HepG2 (cell line): ENCODE measurements around the gene CLDN18. TPM values are rescaled to one million over a fixed set of nuclear protein-coding genes. Genes with fewer than 3 reads are reported as not detected.

ENCODE experiments used
- ATAC-seq: fragments of 200-7000 bp; cut with Tn5 transposase; 3 replicates; pipeline ENCODE4 v1.9.1; 2020; ENCODE audit warnings: mild to moderate bottlenecking, moderate library complexity
- BruUV-seq: library from RNA; stranded (reverse); fragments of 400-500 nt; replicated peaks from 2 replicates; lab custom pipeline; 2021; lab: Mats Ljungman, UMichigan
- CTCF ChIA-PET: fragments of 300-600 bp; formaldehyde crosslinking; extraction: SDS; loops from one replicate; lab custom pipeline; 2021; ENCODE audit warnings: low total read pairs, inconsistent platforms, low intra/inter-chr PET ratio; lab: Yijun Ruan, JAX
- POLR2A ChIA-PET: fragments of 350-600 bp; sonication (Branson Sonifier 250); formaldehyde crosslinking; loops from one replicate; lab custom pipeline; 2020; ENCODE audit warnings: antibody characterized with exemption, inconsistent platforms; lab: Yijun Ruan, JAX
- DNase-seq: peaks from one replicate; pipeline ENCODE4 v3.0.0-alpha.2; 2015; ENCODE audit warnings: low spot score
- FAIRE-seq: peaks from 3 replicates; lab custom pipeline; 2011; peaks lifted over from hg19 to GRCh38; lab: Jason Lieb, UNC
- H2AFZ ChIP-seq: one replicate; pipeline ENCODE4 v1.6.1; 2011; ENCODE audit warnings: low read length, inconsistent platforms
- H3K27ac ChIP-seq: fragments of 300-600 bp; 3 replicates; pipeline ENCODE4 v1.8.0; 2011; ENCODE audit warnings: mixed run types, mild to moderate bottlenecking, mixed read lengths, low read length, inconsistent platforms; ENCODE audit not compliant: insufficient read depth; ENCODE audit errors: extremely low read length
- H3K27me3 ChIP-seq, 2 experiments: fragments of 200-600 bp in 1 of 2; 2 replicates in 1 of 2; 3 replicates in 1 of 2; pipeline versions ENCODE4 v1.6.0 to v1.8.0; 2011; ENCODE audit warnings: low read length in 2 of 2, mild to moderate bottlenecking in 2 of 2, moderate library complexity in 2 of 2, inconsistent platforms in 1 of 2; ENCODE audit not compliant: insufficient read depth in 2 of 2, control insufficient read depth in 1 of 2
- H3K36me3 ChIP-seq, 2 experiments: fragments of 200-600 bp in 1 of 2; replicated peaks in 1 of 2; 2 replicates in 1 of 2; 3 replicates in 1 of 2; pipeline versions ENCODE4 v1.5.1 to v1.8.0; 2011; ENCODE audit warnings: low read length in 2 of 2, inconsistent platforms in 1 of 2; ENCODE audit not compliant: insufficient read depth in 2 of 2, control insufficient read depth in 1 of 2
- H3K4me1 ChIP-seq: 2 replicates; pipeline ENCODE4 v1.5.1; 2012; ENCODE audit warnings: low read length, inconsistent platforms; ENCODE audit not compliant: insufficient read depth
- H3K4me2 ChIP-seq: 2 replicates; pipeline ENCODE4 v1.6.0; 2011; ENCODE audit warnings: low read depth, low read length, inconsistent platforms
- H3K4me3 ChIP-seq, 3 experiments: fragments of 200-600 bp in 1 of 3; sonication (generic), shearing (Covaris generic) in 1 of 3; replicated peaks in 1 of 3; 2 replicates each; pipeline ENCODE4 v1.5.1; 2011 to 2016; ENCODE audit warnings: low read length in 3 of 3, inconsistent platforms in 2 of 3, low read depth in 2 of 3, mild to moderate bottlenecking in 2 of 3, control low read depth in 1 of 3, mixed read lengths in 1 of 3; ENCODE audit not compliant: insufficient read depth in 1 of 3
- H3K79me2 ChIP-seq: one replicate; pipeline ENCODE4 v1.6.1; 2011; ENCODE audit warnings: low read length, inconsistent platforms; ENCODE audit not compliant: insufficient read depth
- H3K9ac ChIP-seq: 2 replicates; pipeline ENCODE4 v1.6.0; 2011; ENCODE audit warnings: mild to moderate bottlenecking, low read depth, low read length, inconsistent platforms; ENCODE audit not compliant: insufficient read depth
- H3K9me3 ChIP-seq: 2 replicates; pipeline ENCODE4 v1.5.1; 2012; ENCODE audit warnings: mild to moderate bottlenecking, low read length
- H4K20me1 ChIP-seq: 2 replicates; pipeline ENCODE4 v1.6.0; 2011; ENCODE audit warnings: inconsistent platforms, mild to moderate bottlenecking, low read length, moderate library complexity; ENCODE audit not compliant: insufficient read depth
- CBX1 ChIP-seq: IDR thresholded peaks from one replicate; pipeline ENCODE4 v1.6.1; 2016; ENCODE audit warnings: antibody characterized with exemption, low read depth
- EHMT2 ChIP-seq: fragments of 200-600 bp; sonication (generic); IDR thresholded peaks from 2 replicates; pipeline ENCODE4 v1.7.0; 2017; ENCODE audit warnings: antibody characterized with exemption, low read depth, low read length, borderline replicate concordance
- ELF1 ChIP-seq: sonication (generic); formaldehyde crosslinking; IDR thresholded peaks from 2 replicates; pipeline ENCODE4 v1.4.0; 2020; ENCODE audit warnings: missing genetic modification reagents
- MZF1 ChIP-seq: sonication (generic); formaldehyde crosslinking; IDR thresholded peaks from 2 replicates; pipeline ENCODE4 v1.8.1; 2023; ENCODE audit warnings: mild to moderate bottlenecking, missing genetic modification reagents, borderline replicate concordance
- NKX3-1 ChIP-seq: sonication (generic); formaldehyde crosslinking; IDR thresholded peaks from 2 replicates; pipeline ENCODE4 v1.5.0; 2020; ENCODE audit warnings: missing genetic modification reagents
- RNF2 ChIP-seq: fragments of 450-650 bp; conservative IDR thresholded peaks from 2 replicates; pipeline ENCODE4 v1.6.1; 2016; ENCODE audit warnings: low read depth
- SMARCE1 ChIP-seq: fragments of 450-650 bp; IDR thresholded peaks from 2 replicates; pipeline ENCODE4 v1.6.1; 2017; ENCODE audit warnings: borderline replicate concordance
- TCF7 ChIP-seq: sonication (generic); IDR thresholded peaks from 2 replicates; pipeline ENCODE4 v1.6.1; 2016; ENCODE audit warnings: antibody characterized with exemption, low read depth
- ZFYVE20 ChIP-seq: sonication (generic); formaldehyde crosslinking; IDR thresholded peaks from 2 replicates; pipeline ENCODE4 v1.8.0; 2023; ENCODE audit warnings: low read depth, mild to moderate bottlenecking, moderate library complexity, missing genetic modification reagents, borderline replicate concordance
- ZMAT3 ChIP-seq: sonication (generic); formaldehyde crosslinking; conservative IDR thresholded peaks from 2 replicates; pipeline ENCODE4 v1.7.0; 2021; ENCODE audit warnings: missing genetic modification reagents
- ZNF143 ChIP-seq: sonication (generic); formaldehyde crosslinking; IDR thresholded peaks from 2 replicates; pipeline ENCODE4 v1.4.0; 2020; ENCODE audit warnings: missing genetic modification reagents
- ZNF451 ChIP-seq: sonication (generic); formaldehyde crosslinking; IDR thresholded peaks from 2 replicates; pipeline ENCODE4 v1.5.0; 2020; ENCODE audit warnings: mild to moderate bottlenecking, missing genetic modification reagents
- ZNF644 ChIP-seq: IDR thresholded peaks from 2 replicates; pipeline ENCODE4 v1.6.1; 2016; ENCODE audit warnings: low read depth
- ZNF878 ChIP-seq: sonication (generic); formaldehyde crosslinking; IDR thresholded peaks from 2 replicates; pipeline ENCODE4 v1.8.1; 2023; ENCODE audit warnings: mild to moderate bottlenecking, missing genetic modification reagents, moderate library complexity
- WGBS: methylation state at CpG from one replicate; pipeline ENCODE4 v1.1.6; 2017; ENCODE audit warnings: low lambda C conversion rate; 5-methylcytosine and 5-hydroxymethylcytosine counted together
- in situ Hi-C: cut with HindIII; loops from 2 replicates; pipeline ENCODE4 v1.10.0; 2017; ENCODE audit warnings: low pct_unique_long_range_greater_than_20kb; ENCODE audit not compliant: extremely low pct_ligation_motif_present
- intact Hi-C: fragments of 100-400 bp; cut with micrococcal nuclease; formaldehyde crosslinking; loops from one replicate; pipeline ENCODE4 v1.10.0; 2022; ENCODE audit not compliant: unreplicated experiment
- polyA plus RNA-seq, 8 experiments: library from polyadenylated mRNA; depleted of rRNA in 3 of 8; stranded (reverse) in 7 of 8; unstranded in 1 of 8; fragments of >200 nt; fragmentation: Illumina TruSeq in 4 of 8; extraction: Trizol in 4 of 8; gene quantifications; 2 replicates each; pipeline versions ENCODE4 v1.2.1 to v1.2.3, GENCODE V29; 2011 to 2016; ENCODE audit warnings: low read depth in 4 of 8, missing spikeins in 1 of 8, mixed read lengths in 1 of 8; ENCODE audit not compliant: insufficient read depth in 1 of 8
- total RNA-seq, 5 experiments: library from RNA; depleted of rRNA; stranded (reverse); fragments of >200 nt; fragmentation: Illumina TruSeq; extraction: Trizol; gene quantifications; 2 replicates each; pipeline ENCODE4 v1.2.3, GENCODE V29; 2016; ENCODE audit warnings: low read depth in 1 of 5
- TF ChIP-seq, protein P1 (sequence below): sonication (generic); formaldehyde crosslinking; IDR thresholded peaks from 2 replicates; pipeline ENCODE4 v1.5.1; 2020; ENCODE audit warnings: missing genetic modification reagents, mild to moderate bottlenecking, borderline replicate concordance
- TF ChIP-seq, protein P2 (sequence below): sonication (generic); formaldehyde crosslinking; IDR thresholded peaks from 2 replicates; pipeline ENCODE4 v1.4.0; 2020; ENCODE audit warnings: missing genetic modification reagents
- TF ChIP-seq, protein P3 (sequence below): IDR thresholded peaks from 2 replicates; pipeline ENCODE4 v1.6.1; 2012; ENCODE audit warnings: low read depth, low read length, improper control_type of control experiment

The CLDN18 gene
- total and polyA plus RNA-seq, 2 of the 13 experiments (the other 11 are each of a cell fraction or from before 2014, with no cell fraction given), result not detected

DNA sequence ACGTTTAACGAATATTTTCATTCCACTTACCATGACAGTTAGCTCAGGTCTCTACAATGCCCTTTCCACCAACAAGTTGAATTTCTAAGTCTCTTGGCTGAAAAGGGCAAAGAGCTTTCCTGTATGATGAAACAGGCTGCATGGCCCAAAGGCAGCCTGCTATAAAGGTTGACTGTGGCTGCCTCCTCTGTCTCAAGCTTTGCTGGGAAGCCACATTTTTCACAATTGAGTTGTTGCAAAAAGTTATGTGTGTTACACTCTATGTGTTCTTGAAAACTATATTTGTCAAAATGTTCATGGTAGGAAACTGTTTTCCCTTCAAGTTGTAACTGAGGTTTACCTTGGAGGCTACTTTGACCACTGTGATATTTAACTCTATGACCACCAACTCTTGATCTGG lies 56.0 kb downstream of the CLDN18 start:
- no peak for FAIRE-seq
- in situ Hi-C loops, result loop anchor here (5.0 kb wide), 1 partner anchor 51 kb away; the partner anchor contains the start of gene DZIP1L

More for the DNA sequence above, 56.0 kb downstream of the CLDN18 start:
- 98% methylated on average over 2 of the region's 2 CpGs for WGBS
- TF ChIP-seq, protein P1, sequence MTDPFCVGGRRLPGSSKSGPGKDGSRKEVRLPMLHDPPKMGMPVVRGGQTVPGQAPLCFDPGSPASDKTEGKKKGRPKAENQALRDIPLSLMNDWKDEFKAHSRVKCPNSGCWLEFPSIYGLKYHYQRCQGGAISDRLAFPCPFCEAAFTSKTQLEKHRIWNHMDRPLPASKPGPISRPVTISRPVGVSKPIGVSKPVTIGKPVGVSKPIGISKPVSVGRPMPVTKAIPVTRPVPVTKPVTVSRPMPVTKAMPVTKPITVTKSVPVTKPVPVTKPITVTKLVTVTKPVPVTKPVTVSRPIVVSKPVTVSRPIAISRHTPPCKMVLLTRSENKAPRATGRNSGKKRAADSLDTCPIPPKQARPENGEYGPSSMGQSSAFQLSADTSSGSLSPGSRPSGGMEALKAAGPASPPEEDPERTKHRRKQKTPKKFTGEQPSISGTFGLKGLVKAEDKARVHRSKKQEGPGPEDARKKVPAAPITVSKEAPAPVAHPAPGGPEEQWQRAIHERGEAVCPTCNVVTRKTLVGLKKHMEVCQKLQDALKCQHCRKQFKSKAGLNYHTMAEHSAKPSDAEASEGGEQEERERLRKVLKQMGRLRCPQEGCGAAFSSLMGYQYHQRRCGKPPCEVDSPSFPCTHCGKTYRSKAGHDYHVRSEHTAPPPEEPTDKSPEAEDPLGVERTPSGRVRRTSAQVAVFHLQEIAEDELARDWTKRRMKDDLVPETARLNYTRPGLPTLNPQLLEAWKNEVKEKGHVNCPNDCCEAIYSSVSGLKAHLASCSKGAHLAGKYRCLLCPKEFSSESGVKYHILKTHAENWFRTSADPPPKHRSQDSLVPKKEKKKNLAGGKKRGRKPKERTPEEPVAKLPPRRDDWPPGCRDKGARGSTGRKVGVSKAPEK (CRISPR knock-in tag), result no peak
- TF ChIP-seq ZNF451 (no peak), ZNF878 (CRISPR knock-in tag) (no peak), ZNF143 (no peak), ELF1 (CRISPR knock-in tag) (no peak), MZF1 (CRISPR knock-in tag) (no peak), EHMT2 (no peak), RNF2 (no peak), CBX1 (no peak), NKX3-1 (CRISPR knock-in tag) (no peak), ZMAT3 (CRISPR knock-in tag) (no peak), ZFYVE20 (CRISPR knock-in tag) (no peak), ZNF644 (no peak), TCF7 (no peak), SMARCE1 (no peak)
- TF ChIP-seq, protein P2, sequence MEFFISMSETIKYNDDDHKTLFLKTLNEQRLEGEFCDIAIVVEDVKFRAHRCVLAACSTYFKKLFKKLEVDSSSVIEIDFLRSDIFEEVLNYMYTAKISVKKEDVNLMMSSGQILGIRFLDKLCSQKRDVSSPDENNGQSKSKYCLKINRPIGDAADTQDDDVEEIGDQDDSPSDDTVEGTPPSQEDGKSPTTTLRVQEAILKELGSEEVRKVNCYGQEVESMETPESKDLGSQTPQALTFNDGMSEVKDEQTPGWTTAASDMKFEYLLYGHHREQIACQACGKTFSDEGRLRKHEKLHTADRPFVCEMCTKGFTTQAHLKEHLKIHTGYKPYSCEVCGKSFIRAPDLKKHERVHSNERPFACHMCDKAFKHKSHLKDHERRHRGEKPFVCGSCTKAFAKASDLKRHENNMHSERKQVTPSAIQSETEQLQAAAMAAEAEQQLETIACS (CRISPR knock-in tag), result no peak
- TF ChIP-seq, protein P3, sequence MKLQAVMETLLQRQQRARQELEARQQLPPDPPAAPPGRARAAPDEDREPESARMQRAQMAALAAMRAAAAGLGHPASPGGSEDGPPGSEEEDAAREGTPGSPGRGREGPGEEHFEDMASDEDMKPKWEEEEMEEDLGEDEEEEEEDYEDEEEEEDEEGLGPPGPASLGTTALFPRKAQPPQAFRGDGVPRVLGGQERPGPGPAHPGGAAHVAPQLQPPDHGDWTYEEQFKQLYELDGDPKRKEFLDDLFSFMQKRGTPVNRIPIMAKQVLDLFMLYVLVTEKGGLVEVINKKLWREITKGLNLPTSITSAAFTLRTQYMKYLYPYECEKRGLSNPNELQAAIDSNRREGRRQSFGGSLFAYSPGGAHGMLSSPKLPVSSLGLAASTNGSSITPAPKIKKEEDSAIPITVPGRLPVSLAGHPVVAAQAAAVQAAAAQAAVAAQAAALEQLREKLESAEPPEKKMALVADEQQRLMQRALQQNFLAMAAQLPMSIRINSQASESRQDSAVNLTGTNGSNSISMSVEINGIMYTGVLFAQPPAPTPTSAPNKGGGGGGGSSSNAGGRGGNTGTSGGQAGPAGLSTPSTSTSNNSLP, result no peak
- DNase-seq (no peak), ATAC-seq (no peak)
- H2AFZ ChIP-seq, result no peak overlapping the region
- no TSS peak for BruUV-seq
- no peak overlapping the region for H3K4me2 ChIP-seq
- no peaks in the 10 kb centered on the region for H3K4me1 ChIP-seq
- H3K79me2 ChIP-seq, result no peaks in the 10 kb centered on the region
- no peaks in the 10 kb centered on the region for H3K36me3 ChIP-seq
- H4K20me1 ChIP-seq, result no peaks in the 10 kb centered on the region
- intact Hi-C loops, result no loop called here
- H3K9ac ChIP-seq, result no peak overlapping the region
- no peak overlapping the region for H3K4me3 ChIP-seq
- H3K9me3 ChIP-seq, result no peaks in the 10 kb centered on the region
- H3K27me3 ChIP-seq, result no peaks in the 10 kb centered on the region
- ChIA-PET POLR2A (no interaction called here), CTCF (no interaction called here)
- no peak overlapping the region for H3K27ac ChIP-seq
